ENCODE data around the gene ZNF362. TPM values are rescaled to one million over a fixed set of nuclear protein-coding genes. Genes with fewer than 3 reads are reported as not detected.

Gene ZNF362
- total RNA-seq, 1 donor = 13.4 TPM

DNA sequence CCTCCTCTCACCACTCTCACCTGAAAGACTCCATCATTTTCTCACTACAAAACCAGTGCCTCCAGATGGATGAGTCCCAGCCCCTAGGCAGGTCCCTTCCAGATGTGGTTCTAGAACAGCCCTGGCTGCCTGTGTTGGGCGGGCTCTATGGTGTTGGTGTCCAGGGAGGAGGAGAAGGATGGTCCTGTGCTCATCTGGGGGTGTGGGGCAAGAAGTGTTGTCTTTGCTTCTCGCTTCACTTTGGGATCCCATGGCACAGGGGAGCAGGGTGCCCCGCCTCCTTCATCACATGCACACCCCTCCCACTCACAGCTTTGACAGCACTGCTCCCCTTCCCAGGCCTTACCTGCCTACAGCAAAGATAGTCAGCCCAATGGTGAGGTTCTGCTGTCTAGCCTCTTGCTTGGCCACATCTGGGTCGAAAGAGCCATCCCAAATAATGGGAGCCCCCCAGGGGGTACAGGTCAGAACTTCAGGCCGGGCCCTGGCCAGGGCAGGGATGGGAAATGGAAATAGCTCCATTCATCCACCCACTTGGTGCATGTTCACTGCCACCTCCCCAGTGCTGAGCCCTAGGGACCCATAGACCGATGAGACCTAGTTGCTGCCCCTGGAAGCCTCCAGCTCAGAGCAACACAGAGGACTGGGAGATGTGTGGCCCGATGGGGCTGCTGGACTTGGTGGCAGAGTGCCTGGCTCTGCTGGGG lies 55.6 kb downstream of the ZNF362 start:
- H3K36me3 ChIP-seq (ENCODE audit: insufficient read depth, low read length) = no peaks in the 10 kb centered on the region

DNA sequence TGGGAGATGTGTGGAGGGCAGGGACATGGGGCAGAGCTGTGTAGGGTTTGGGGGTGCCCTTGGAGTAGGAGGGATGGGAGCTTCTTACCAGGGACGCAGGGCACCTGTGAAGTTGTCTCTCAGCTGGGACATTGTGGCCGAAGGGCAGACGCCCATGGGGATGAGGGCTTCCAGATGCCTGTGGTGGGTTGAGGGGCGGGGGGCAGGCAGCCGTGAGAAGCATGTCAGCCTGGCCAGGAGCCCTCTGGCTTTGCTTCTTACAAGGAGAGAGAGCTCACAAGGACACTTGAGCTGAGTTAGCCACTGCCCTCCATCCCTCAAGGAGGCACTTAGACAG lies 56.1 kb downstream of the ZNF362 start:
- Histone ChIP-seq H3K4me2 (ENCODE audit: insufficient read depth, low read length) (no peak overlapping the region), H3K27me3 (ENCODE audit: insufficient read depth, low read length) (no peaks in the 10 kb centered on the region), H3K4me3 (ENCODE audit: insufficient read depth, low read length) (no peak overlapping the region), H3K79me2 (ENCODE audit: insufficient read depth, low read length) (no peaks in the 10 kb centered on the region), H3K9me3 (ENCODE audit: low read depth, low read length) (no peaks in the 10 kb centered on the region), H3K36me3 (ENCODE audit: insufficient read depth, low read length) (no peaks in the 10 kb centered on the region), H3K4me1 (ENCODE audit: insufficient read depth, low read length) (no peaks in the 10 kb centered on the region), H2AFZ (ENCODE audit: low read length) (no peak overlapping the region), H3K27ac (ENCODE audit: low read depth, low read length) (no peak overlapping the region), H4K20me1 (ENCODE audit: insufficient read depth, low read length) (no peaks in the 10 kb centered on the region)
- peak; percentile 56 for DNase-seq (ENCODE audit: insufficient read length, low spot score, missing footprints)
- TF ChIP-seq, protein P1, sequence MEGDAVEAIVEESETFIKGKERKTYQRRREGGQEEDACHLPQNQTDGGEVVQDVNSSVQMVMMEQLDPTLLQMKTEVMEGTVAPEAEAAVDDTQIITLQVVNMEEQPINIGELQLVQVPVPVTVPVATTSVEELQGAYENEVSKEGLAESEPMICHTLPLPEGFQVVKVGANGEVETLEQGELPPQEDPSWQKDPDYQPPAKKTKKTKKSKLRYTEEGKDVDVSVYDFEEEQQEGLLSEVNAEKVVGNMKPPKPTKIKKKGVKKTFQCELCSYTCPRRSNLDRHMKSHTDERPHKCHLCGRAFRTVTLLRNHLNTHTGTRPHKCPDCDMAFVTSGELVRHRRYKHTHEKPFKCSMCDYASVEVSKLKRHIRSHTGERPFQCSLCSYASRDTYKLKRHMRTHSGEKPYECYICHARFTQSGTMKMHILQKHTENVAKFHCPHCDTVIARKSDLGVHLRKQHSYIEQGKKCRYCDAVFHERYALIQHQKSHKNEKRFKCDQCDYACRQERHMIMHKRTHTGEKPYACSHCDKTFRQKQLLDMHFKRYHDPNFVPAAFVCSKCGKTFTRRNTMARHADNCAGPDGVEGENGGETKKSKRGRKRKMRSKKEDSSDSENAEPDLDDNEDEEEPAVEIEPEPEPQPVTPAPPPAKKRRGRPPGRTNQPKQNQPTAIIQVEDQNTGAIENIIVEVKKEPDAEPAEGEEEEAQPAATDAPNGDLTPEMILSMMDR (IDR thresholded peaks at IDR 0.05; ENCODE audit: extremely low read depth, low read depth, low read length) = no peak

More for the DNA sequence above, 55.6 kb downstream of the ZNF362 start:
- Histone ChIP-seq H3K4me3 (ENCODE audit: insufficient read depth, low read length) (no peak overlapping the region), H3K9me3 (ENCODE audit: low read depth, low read length) (no peaks in the 10 kb centered on the region), H4K20me1 (ENCODE audit: insufficient read depth, low read length) (no peaks in the 10 kb centered on the region), H3K27me3 (ENCODE audit: insufficient read depth, low read length) (peaks cover 2% of the 10 kb centered on the region), H3K79me2 (ENCODE audit: insufficient read depth, low read length) (no peaks in the 10 kb centered on the region), H3K4me2 (ENCODE audit: insufficient read depth, low read length) (no peak overlapping the region), H3K27ac (ENCODE audit: low read depth, low read length) (no peak overlapping the region), H3K4me1 (ENCODE audit: insufficient read depth, low read length) (no peaks in the 10 kb centered on the region), H2AFZ (ENCODE audit: low read length) (no peak overlapping the region)
- peak; percentile 66 for DNase-seq (ENCODE audit: insufficient read length, low spot score, missing footprints)
- TF ChIP-seq, protein P1 (IDR thresholded peaks at IDR 0.05; ENCODE audit: extremely low read depth, low read depth, low read length) = no peak

DNA sequence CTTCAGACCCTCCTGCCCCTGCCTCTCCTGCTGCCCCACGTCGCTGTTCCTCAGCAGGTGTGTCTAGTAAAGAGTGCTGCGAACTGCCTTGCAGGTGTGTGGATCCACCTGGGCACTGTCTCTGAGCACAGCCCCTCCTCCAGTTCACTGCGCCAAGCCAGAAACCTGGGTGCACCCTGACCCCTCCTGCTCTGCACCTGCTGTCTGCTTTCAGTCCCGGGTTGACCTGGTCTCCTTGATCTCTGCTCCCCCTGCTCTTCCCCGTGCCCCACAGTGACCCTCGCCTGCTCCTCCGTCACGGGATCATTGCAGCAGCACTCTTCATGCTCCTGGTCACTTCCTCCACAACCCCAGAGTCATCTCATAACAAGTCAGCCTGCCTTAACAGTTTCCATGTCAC lies 58.1 kb downstream of the ZNF362 start:
- Histone ChIP-seq H3K27ac (ENCODE audit: low read depth, low read length) (no peak overlapping the region), H3K27me3 (ENCODE audit: insufficient read depth, low read length) (no peaks in the 10 kb centered on the region), H3K4me2 (ENCODE audit: insufficient read depth, low read length) (no peak overlapping the region), H3K36me3 (ENCODE audit: insufficient read depth, low read length) (no peaks in the 10 kb centered on the region), H3K4me3 (ENCODE audit: insufficient read depth, low read length) (no peak overlapping the region), H3K4me1 (ENCODE audit: insufficient read depth, low read length) (no peaks in the 10 kb centered on the region), H3K9me3 (ENCODE audit: low read depth, low read length) (no peaks in the 10 kb centered on the region), H4K20me1 (ENCODE audit: insufficient read depth, low read length) (no peaks in the 10 kb centered on the region), H3K79me2 (ENCODE audit: insufficient read depth, low read length) (no peaks in the 10 kb centered on the region), H2AFZ (ENCODE audit: low read length) (no peak overlapping the region)
- DNase-seq (ENCODE audit: insufficient read length, low spot score, missing footprints) = peak; percentile 29
- TF ChIP-seq, protein P1 (IDR thresholded peaks at IDR 0.05; ENCODE audit: extremely low read depth, low read depth, low read length) = no peak

DNA sequence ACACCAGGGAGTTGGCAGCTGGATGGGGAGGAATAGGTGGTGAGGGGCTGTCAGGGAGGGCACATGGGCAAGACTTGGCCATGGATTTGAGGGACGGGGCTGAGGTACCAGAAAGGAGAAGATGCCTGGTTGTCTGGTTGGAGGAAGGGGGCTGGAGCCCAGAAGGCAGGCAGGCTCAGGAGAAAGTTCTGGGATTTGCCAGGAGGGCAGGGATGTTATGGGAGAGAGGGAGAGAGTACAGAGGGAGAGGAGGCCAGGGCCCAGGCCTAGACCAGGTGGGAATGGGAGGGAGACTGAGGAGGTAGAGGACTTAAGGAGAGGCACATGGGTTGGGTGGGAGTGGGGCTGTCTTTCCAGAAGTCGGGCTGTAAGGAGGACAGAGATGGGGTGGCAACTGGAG lies 60.3 kb downstream of the ZNF362 start:
- Histone ChIP-seq H3K27me3 (ENCODE audit: insufficient read depth, low read length) (no peaks in the 10 kb centered on the region), H3K36me3 (ENCODE audit: insufficient read depth, low read length) (peaks cover 4% of the 10 kb centered on the region), H3K79me2 (ENCODE audit: insufficient read depth, low read length) (no peaks in the 10 kb centered on the region), H3K9me3 (ENCODE audit: low read depth, low read length) (no peaks in the 10 kb centered on the region), H4K20me1 (ENCODE audit: insufficient read depth, low read length) (no peaks in the 10 kb centered on the region), H3K4me1 (ENCODE audit: insufficient read depth, low read length) (no peaks in the 10 kb centered on the region), H3K4me2 (ENCODE audit: insufficient read depth, low read length) (no peak overlapping the region), H3K27ac (ENCODE audit: low read depth, low read length) (no peak overlapping the region), H2AFZ (ENCODE audit: low read length) (no peak overlapping the region), H3K4me3 (ENCODE audit: insufficient read depth, low read length) (no peak overlapping the region)
- TF ChIP-seq, protein P1 (IDR thresholded peaks at IDR 0.05; ENCODE audit: extremely low read depth, low read depth, low read length) = no peak
- DNase-seq (ENCODE audit: insufficient read length, low spot score, missing footprints) = peak; percentile 42

Measured in osteoblast (primary cell).